ENCODE results near the gene PCDH9.

PCDH9 gene

GRCh38 chr13:67036699-67037457 is 193.3 kb downstream of the PCDH9 start:
- no peak for DNase-seq

DNA sequence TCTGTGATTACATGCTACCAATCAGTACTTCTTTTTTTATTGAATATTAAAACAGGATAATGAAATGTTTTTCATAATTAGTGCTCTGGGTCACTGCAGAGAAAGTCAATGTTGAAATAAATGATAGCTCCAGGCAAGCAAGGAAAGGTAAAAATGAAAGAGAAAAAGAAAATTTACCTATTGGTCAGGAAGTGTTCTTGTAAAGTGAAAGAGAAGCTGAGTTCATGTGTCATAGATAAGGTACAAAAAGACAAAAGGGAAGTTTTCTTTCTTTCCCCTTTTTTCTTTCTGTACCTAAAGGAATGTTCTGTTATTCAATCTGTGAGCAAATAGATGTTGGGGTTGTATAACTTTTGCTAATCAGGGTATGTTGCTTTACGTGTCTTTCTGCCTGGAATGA is 197.0 kb downstream of the PCDH9 start:
- DNase-seq, result no peak

- peak; percentile 9 for DNase-seq
Measured at GRCh38 chr13:67023130-67023876, 206.8 kb downstream of the PCDH9 start.

- no peak for DNase-seq
Measured at GRCh38 chr13:67018775-67019174, 211.4 kb downstream of the PCDH9 start.

- no peak for DNase-seq
Measured at GRCh38 chr13:67017276-67017675, 212.9 kb downstream of the PCDH9 start.

GRCh38 chr13:67015976-67016600 is 214.0 kb downstream of the PCDH9 start:
- DNase-seq, result no peak

GRCh38 chr13:67014399-67014798 is 215.7 kb downstream of the PCDH9 start:
- no peak for DNase-seq

GRCh38 chr13:67013709-67014108 is 216.4 kb downstream of the PCDH9 start:
- no peak for DNase-seq

DNA sequence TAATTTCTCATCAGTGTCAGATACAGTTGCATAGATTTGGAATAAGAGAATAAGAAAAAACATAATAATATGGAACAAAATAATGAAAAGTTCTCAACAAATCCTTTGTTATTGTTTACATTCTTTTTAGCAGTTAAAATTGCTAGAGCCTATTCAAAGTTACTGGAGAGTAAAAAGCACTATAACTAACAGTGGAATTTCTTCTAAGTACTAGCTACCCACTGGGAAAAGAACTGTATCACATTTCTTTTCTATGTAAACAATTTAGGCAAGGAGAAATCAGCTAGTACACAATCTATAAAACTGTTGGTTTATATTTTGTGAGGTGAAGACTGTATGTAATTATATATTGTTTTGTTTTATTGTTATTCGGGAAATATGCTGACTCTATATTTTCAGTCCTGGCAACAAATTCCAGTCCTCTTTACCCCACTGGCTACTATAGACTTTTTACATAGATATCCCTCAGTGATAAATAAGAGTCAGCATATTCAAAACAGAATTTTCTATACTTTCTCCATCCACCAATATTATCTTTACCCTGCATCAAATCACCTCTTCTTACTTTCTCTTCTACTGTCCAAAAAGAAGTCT is 222.0 kb downstream of the PCDH9 start:
- DNase-seq, result no peak

DNA sequence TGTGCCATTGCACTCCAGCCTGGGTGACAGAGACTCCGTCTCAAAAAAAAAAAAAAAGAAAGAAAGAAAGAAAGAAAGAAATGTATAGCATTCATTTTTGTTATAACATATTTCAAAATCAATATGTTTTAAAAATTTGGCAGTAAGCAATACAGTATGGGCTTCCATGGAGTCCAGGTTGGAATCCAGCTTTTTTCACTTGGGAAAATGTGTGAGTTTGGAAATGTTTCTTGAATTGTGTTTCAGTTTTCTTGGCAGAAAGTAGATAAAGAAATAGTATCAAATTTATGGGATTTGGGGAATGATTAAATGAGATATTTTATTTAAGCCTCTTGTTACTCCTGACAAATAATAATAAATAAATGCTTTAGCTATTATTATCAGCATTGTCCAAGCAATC is 225.6 kb downstream of the PCDH9 start:
- DNase-seq, result no peak

DNA sequence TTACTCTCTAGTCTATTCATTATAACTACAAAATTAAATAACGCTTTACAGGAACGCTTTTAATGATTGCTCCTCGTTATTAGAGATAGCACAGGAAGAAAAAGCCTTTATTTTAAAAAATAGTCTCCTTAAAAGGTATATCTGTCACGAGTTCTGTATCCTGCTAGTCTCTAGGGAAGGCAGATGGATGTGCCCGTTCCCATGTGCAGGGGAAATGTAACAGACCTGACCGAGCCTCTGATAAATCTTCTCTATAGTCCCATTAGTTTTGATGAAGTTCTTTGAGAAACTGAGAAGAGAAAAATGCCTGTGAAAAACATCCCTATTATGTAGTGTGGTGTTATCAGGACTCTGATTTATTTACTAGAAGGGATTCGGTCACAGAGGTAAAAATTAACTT is 226.4 kb downstream of the PCDH9 start:
- no peak for DNase-seq

DNA sequence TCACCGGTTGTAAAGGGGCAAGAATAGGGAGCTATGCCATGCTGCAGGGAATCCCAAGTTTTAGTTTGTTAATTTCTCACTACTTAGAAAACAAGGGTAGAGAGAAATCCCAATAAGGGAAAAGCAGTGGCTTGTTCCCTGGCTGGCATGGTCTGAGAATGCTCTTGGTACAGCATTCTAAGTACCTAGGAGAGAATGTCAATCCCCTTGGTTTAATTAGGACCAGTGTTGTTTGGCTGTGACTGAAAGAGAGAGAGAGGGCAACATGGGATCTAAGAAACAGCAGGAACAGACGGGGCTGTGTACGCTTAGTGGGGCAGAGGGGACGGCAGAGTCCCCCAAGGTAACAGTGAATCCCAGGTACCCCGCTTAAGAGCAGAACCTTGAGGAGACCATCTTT is 228.8 kb downstream of the PCDH9 start:
- DNase-seq, result no peak

DNA sequence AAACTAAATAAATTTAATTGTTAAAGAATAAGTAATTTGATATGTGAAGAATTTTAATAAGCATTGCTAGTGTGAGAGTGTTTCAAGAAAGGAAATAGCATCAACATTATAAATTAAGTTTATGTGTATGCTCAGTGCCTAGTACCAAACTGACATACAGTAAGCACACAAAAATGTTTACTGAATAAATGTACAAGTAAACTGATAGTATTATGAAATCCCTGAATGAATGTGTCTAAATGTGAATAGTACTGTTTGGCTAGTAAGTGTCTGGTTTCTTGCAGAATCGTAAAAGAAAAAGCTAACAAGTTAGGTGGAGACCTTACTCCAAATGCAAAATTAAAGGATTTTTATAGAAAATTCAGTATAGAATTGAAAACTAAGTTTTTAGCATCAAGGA is 233.6 kb downstream of the PCDH9 start:
- DNase-seq, result no peak

- no peak for DNase-seq
Measured at GRCh38 chr13:66995203-66995611, 234.9 kb downstream of the PCDH9 start.

DNA sequence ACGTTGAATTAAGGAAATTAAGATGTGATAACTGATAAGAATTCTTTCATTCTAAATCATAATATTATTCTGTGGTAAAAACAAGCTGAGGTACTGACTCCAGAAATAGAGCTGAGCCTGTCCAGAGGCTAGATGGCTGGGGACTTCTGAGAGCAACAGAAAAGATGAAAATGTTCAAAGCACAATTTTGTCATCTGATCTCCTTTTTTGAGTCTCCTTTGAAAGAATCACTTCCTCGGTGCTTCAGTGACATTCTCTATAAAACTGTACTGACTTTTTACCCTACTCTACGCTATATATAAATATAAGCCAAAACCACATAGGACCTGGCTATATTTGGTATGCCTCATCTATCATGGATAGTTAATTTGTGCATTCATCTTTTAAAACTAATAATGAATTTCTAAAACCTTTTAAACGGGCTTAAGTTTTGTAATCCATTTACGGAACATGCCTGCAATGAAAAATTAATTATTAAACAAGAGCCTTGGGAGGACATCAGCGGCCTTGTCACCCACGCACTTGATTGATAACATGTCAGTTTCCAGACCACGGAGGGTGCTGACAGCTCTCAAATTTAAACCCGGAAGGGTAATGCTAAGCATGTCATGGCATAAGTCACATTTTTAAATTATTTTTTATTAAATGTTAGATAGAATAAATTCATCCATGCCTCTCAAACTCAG is 235.5 kb downstream of the PCDH9 start:
- peak; percentile 13 for DNase-seq

DNA sequence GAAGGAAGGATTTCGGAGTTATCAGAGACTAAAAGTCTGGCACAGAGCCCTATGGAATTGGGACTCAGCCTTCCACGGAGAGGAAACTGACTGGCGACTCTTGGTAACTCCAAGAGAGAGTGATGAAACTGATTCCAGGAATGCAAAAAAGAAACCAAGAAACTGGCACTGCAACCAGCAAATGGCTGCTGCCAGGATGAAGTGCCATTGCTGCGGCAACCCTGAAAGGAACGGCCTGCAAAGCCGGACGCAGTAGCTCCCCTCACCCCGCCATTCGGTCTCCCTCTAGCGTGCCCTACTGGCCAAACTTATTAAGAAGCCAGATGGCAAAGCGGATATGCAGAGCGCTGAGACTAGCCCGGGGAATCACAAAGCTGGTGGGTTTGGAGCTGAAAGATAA is 236.0 kb downstream of the PCDH9 start:
- DNase-seq, result peak; percentile 60

DNA sequence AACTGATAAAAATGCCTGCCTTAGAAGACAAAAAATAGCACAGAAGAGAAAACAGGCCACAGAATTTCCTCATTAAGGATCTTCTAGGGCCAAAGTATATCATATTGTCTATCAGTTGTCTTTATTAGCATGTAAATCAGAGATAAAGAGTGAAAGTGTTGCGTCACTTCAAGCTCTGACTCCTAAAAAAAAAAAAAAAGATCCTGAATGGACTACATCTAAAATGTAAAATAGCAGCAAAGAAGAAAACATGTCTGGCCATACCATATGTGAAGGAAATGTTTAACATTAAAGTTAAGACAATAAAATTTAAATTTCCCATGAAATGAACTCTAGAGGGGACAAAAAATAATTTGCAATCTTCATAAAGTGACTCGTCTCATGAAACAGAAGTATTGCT is 237.4 kb downstream of the PCDH9 start:
- no peak for DNase-seq

DNA sequence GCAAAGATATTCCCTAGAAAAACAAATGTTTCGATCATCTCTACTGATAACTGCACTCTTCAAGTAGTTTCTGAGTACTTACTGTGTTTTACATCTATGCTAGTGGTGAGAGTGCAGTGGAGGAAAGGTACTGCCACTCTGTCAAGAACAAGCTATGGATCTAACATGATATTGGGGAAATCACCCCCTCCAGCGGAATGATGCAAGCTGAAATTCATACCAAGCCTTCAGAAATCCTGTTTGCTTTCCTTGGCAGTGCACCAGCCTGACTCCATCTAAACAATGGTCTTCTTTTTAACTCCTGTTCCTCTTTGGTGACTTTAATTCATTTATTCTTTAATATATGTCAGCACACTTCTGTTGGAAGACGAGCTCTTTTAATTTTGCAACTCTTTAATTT is 238.0 kb downstream of the PCDH9 start:
- no peak for DNase-seq

- no peak for DNase-seq
Measured at GRCh38 chr13:66984241-66984640, 245.9 kb downstream of the PCDH9 start.

- no peak for DNase-seq
Measured at GRCh38 chr13:66981912-66982311, 248.2 kb downstream of the PCDH9 start.

- DNase-seq, result no peak
Measured at GRCh38 chr13:66977161-66977560, 253.0 kb downstream of the PCDH9 start.

DNA sequence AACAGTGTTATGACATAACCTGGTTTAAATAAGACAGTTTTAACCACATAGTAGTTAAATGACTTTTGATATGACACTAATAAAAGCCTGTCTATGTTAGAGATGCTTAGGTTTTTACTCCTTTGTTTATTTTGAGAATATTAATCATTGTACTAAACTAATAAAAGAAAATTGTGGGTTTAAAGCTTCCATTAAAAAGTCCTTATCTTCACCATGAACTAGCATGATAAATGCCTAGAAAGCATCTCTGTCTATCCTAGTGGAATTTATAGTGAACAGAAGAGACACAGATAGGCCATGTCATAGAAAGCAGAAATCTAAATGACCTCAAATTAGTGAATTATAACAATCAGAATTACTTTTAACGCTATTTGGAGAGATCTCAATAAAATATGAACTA is 255.2 kb downstream of the PCDH9 start:
- no peak for DNase-seq

- no peak for DNase-seq
Measured at GRCh38 chr13:66974174-66974573, 256.0 kb downstream of the PCDH9 start.

All from right kidney (tissue), 1 donor.